ENCODE results near the gene ECEL1.

Gene ECEL1

GRCh38 chr2:232503809-232504323 lies 16.2 kb upstream of the ECEL1 start:
- H3K27ac ChIP-seq, result no peak overlapping the region
- no peak for TF ChIP-seq CTCF (conservative IDR thresholded peaks at IDR 0.05)
- TF ChIP-seq ZFX (IDR thresholded peaks at IDR 0.05), result no peak

GRCh38 chr2:232502911-232503808 lies 15.5 kb upstream of the ECEL1 start:
- TF ChIP-seq CTCF (conservative IDR thresholded peaks at IDR 0.05), result no peak
- no peak for TF ChIP-seq ZFX (IDR thresholded peaks at IDR 0.05)
- no peak overlapping the region for H3K27ac ChIP-seq

- TF ChIP-seq CTCF (conservative IDR thresholded peaks at IDR 0.05), result no peak
- no peak for TF ChIP-seq ZFX (IDR thresholded peaks at IDR 0.05)
- no peak overlapping the region for H3K27ac ChIP-seq
These were observed 14.9 kb upstream of the ECEL1 start for GRCh38 chr2:232502511-232502910.

GRCh38 chr2:232501794-232502390 lies 14.3 kb upstream of the ECEL1 start:
- H3K27ac ChIP-seq, result no peak overlapping the region
- TF ChIP-seq CTCF (conservative IDR thresholded peaks at IDR 0.05) (no peak), ZFX (IDR thresholded peaks at IDR 0.05) (no peak)

- no peak overlapping the region for H3K27ac ChIP-seq
- TF ChIP-seq CTCF (conservative IDR thresholded peaks at IDR 0.05) (no peak), ZFX (IDR thresholded peaks at IDR 0.05) (no peak)
These were observed 13.7 kb upstream of the ECEL1 start for GRCh38 chr2:232501331-232501771.

GRCh38 chr2:232498452-232498851 lies 10.8 kb upstream of the ECEL1 start:
- TF ChIP-seq ZFX (IDR thresholded peaks at IDR 0.05) (no peak), CTCF (conservative IDR thresholded peaks at IDR 0.05) (no peak)
- no peak overlapping the region for H3K27ac ChIP-seq

- no peak overlapping the region for H3K27ac ChIP-seq
- TF ChIP-seq ZFX (IDR thresholded peaks at IDR 0.05) (no peak), CTCF (conservative IDR thresholded peaks at IDR 0.05) (no peak)
These were observed 9.7 kb upstream of the ECEL1 start for GRCh38 chr2:232497348-232497747.
